GM12878 (cell line): Measurements from ENCODE around the gene CYP4Z1. TPM values are rescaled to one million over a fixed set of nuclear protein-coding genes. Genes with fewer than 3 reads are reported as not detected.

Experiments used
- ATAC-seq: fragments of 200-7000 bp; cut with Tn5 transposase; 3 replicates; pipeline ENCODE4 v1.9.1; 2020; ENCODE audit warnings: mild to moderate bottlenecking, moderate library complexity
- BruUV-seq: library from RNA; stranded (reverse); fragments of 400-500 nt; replicated peaks from 2 replicates; lab custom pipeline; 2021; lab: Mats Ljungman, UMichigan
- CTCF ChIA-PET: fragments of 300-600 bp; sonication (Branson Sonifier 250); formaldehyde crosslinking; extraction: SDS; loops from one replicate; lab custom pipeline; 2021; ENCODE audit warnings: inconsistent platforms; lab: Yijun Ruan, JAX
- POLR2A ChIA-PET: fragments of 350-600 bp; formaldehyde crosslinking; extraction: SDS; loops from one replicate; lab custom pipeline; 2021; ENCODE audit warnings: inconsistent platforms; lab: Charles Lee
- RAD21 ChIA-PET: fragments of 300-600 bp; sonication (Branson Sonifier 250); formaldehyde crosslinking; loops from one replicate; lab custom pipeline; 2023; ENCODE audit warnings: antibody characterized with exemption; ENCODE audit not compliant: unreplicated experiment; lab: Charles Lee
- SMC1A ChIA-PET: fragments of 300-600 bp; sonication (Branson Sonifier 250); formaldehyde crosslinking; loops from one replicate; lab custom pipeline; 2023; ENCODE audit not compliant: unreplicated experiment, uncharacterized antibody; lab: Charles Lee
- DNase-seq: peaks from one replicate; pipeline ENCODE4 v3.0.0-alpha.2; 2011; ENCODE audit warnings: low read depth, low spot score
- FAIRE-seq: peaks from 3 replicates; lab custom pipeline; 2011; peaks lifted over from hg19 to GRCh38; lab: Jason Lieb, UNC
- H2AFZ ChIP-seq: 2 replicates; pipeline ENCODE4 v1.6.0; 2011; ENCODE audit warnings: low read depth, low read length, control low read depth; ENCODE audit not compliant: control insufficient read depth
- H3K27ac ChIP-seq: 2 replicates; pipeline ENCODE4 v1.5.1; 2011; ENCODE audit warnings: control low read depth; ENCODE audit not compliant: control insufficient read depth, insufficient read depth
- H3K27me3 ChIP-seq, 2 experiments: replicated peaks in 1 of 2; 2 replicates each; pipeline versions ENCODE4 v1.6.0 to v1.6.1; 2011; ENCODE audit warnings: low read length in 1 of 2; ENCODE audit not compliant: control insufficient read depth in 2 of 2, insufficient read depth in 2 of 2
- H3K36me3 ChIP-seq, 2 experiments: 2 replicates each; pipeline ENCODE4 v1.5.1; 2011; ENCODE audit warnings: low read length in 1 of 2; ENCODE audit not compliant: control insufficient read depth in 2 of 2, insufficient read depth in 2 of 2
- H3K4me1 ChIP-seq: 2 replicates; pipeline ENCODE4 v1.6.1; 2011; ENCODE audit warnings: mild to moderate bottlenecking, low read length, moderate library complexity, mixed read lengths; ENCODE audit not compliant: control insufficient read depth, insufficient read depth
- H3K4me2 ChIP-seq: 2 replicates; pipeline ENCODE4 v1.6.0; 2011; ENCODE audit warnings: control low read depth; ENCODE audit not compliant: control insufficient read depth, insufficient read depth
- H3K4me3 ChIP-seq: fragments of 200-600 bp; sonication (generic); 2 replicates; pipeline ENCODE4 v1.5.1; 2016
- H3K79me2 ChIP-seq: 2 replicates; pipeline ENCODE4 v1.6.0; 2011; ENCODE audit warnings: low read length; ENCODE audit not compliant: control insufficient read depth, insufficient read depth
- H3K9ac ChIP-seq: 2 replicates; pipeline ENCODE4 v1.8.0; 2011; ENCODE audit warnings: low read length, control low read depth, mixed read lengths; ENCODE audit not compliant: control insufficient read depth, insufficient read depth
- H3K9me3 ChIP-seq: replicated peaks from 3 replicates; pipeline ENCODE4 v1.5.1; 2011; ENCODE audit warnings: mild to moderate bottlenecking, low read length; ENCODE audit not compliant: control insufficient read depth, insufficient read depth
- H4K20me1 ChIP-seq: 2 replicates; pipeline ENCODE4 v1.6.0; 2011; ENCODE audit not compliant: control insufficient read depth, insufficient read depth
- CBX5 ChIP-seq: sonication (generic); IDR thresholded peaks from 2 replicates; pipeline ENCODE4 v1.6.1; 2016; ENCODE audit warnings: low read depth, moderate library complexity, mild to moderate bottlenecking, inconsistent platforms
- CUX1 ChIP-seq: IDR thresholded peaks from 2 replicates; pipeline ENCODE4 v1.6.1; 2012; ENCODE audit warnings: improper control_type of control experiment, low read depth, low read length; ENCODE audit not compliant: insufficient replicate concordance
- EZH2 ChIP-seq: IDR thresholded peaks from 2 replicates; pipeline ENCODE4 v1.6.1; 2012; ENCODE audit warnings: low read depth, mild to moderate bottlenecking, control low read depth, inconsistent platforms, low read length, borderline replicate concordance; ENCODE audit not compliant: control insufficient read depth
- HDAC2 ChIP-seq: fragments of 200-600 bp; sonication (generic); IDR thresholded peaks from 2 replicates; pipeline ENCODE4 v1.6.1; 2017
- KDM1A ChIP-seq: fragments of 200-600 bp; sonication (generic); IDR thresholded peaks from 2 replicates; pipeline ENCODE4 v1.6.1; 2016; ENCODE audit warnings: borderline replicate concordance
- POLR2AphosphoS5 ChIP-seq: IDR thresholded peaks from 2 replicates; pipeline ENCODE4 v1.6.1; 2011; ENCODE audit warnings: mild to moderate bottlenecking, low read length, inconsistent platforms
- RELA ChIP-seq: fragments of 450-650 bp; IDR thresholded peaks from 2 replicates; pipeline ENCODE4 v1.8.0; 2014; ENCODE audit warnings: borderline replicate concordance; ENCODE audit not compliant: partially characterized antibody
- RELB ChIP-seq: fragments of 450-650 bp; IDR thresholded peaks from 2 replicates; pipeline ENCODE4 v1.6.1; 2017; ENCODE audit warnings: low read depth, mild to moderate bottlenecking, moderate library complexity
- SIX5 ChIP-seq: IDR thresholded peaks from 2 replicates; pipeline ENCODE4 v1.6.1; 2011; ENCODE audit warnings: mild to moderate bottlenecking, low read depth, low read length, moderate library complexity; ENCODE audit not compliant: severe bottlenecking
- STAT1 ChIP-seq: fragments of 450-650 bp; conservative IDR thresholded peaks from 2 replicates; pipeline ENCODE4 v1.6.1; 2014; ENCODE audit warnings: antibody characterized with exemption, mild to moderate bottlenecking
- ZBTB33 ChIP-seq: fragments of 450-650 bp; IDR thresholded peaks from 2 replicates; pipeline ENCODE4 v1.6.1; 2017; ENCODE audit warnings: mild to moderate bottlenecking
- ZNF592 ChIP-seq: fragments of 450-650 bp; IDR thresholded peaks from 2 replicates; pipeline ENCODE4 v1.6.1; 2017; ENCODE audit warnings: mild to moderate bottlenecking, moderate library complexity
- WGBS: methylation state at CpG from one replicate; pipeline ENCODE4 v1.1.6; 2016; ENCODE audit warnings: low lambda C conversion rate; ENCODE audit not compliant: insufficient replicate concordance, insufficient coverage; ENCODE audit errors: missing lambda C conversion rate; 5-methylcytosine and 5-hydroxymethylcytosine counted together
- in situ Hi-C: fragments of 300-500 bp; cut with MboI; formaldehyde crosslinking; loops from 9 replicates; pipeline ENCODE4 v1.14.3; 2018; ENCODE audit warnings: mixed read lengths
- intact Hi-C: fragments of 100-400 bp; cut with micrococcal nuclease; formaldehyde crosslinking; loops from one replicate; pipeline ENCODE4 v1.14.2; 2022; ENCODE audit not compliant: unreplicated experiment
- polyA plus RNA-seq, 11 experiments: library from polyadenylated mRNA; depleted of rRNA in 4 of 11; unstranded in 6 of 11; stranded (reverse) in 5 of 11; fragments of >200 nt; fragmentation: Nextera tagmentation in 4 of 11; fragmentation: Illumina TruSeq in 1 of 11; extraction: Ambion mirVana in 4 of 11; extraction: Trizol in 1 of 11; gene quantifications; 1 replicate in 1 of 11; 2 replicates in 10 of 11; pipeline versions ENCODE4 v1.2.1 to v1.2.3, GENCODE V29; 2011 to 2016; ENCODE audit warnings: inconsistent platforms in 2 of 11, missing spikeins in 2 of 11, low read depth in 1 of 11
- total RNA-seq, 4 experiments: library from RNA; depleted of rRNA in 3 of 4; stranded (reverse); fragments of >200 nt in 3 of 4; fragmentation: Illumina TruSeq in 1 of 4; extraction: Trizol in 1 of 4; gene quantifications; 2 replicates each; pipeline versions ENCODE4 v1.2.1 to v1.2.3, GENCODE V29; 2013 to 2021

The CYP4Z1 gene
- total and polyA plus RNA-seq, 10 of the 15 experiments (the other 5 are each of a cell fraction or from before 2014, with no cell fraction given) = not detected

GRCh38 chr1:47031059-47031458 lies 36.0 kb upstream of the CYP4Z1 start:
- no peak overlapping the region for H3K4me2 ChIP-seq
- TF ChIP-seq KDM1A (no peak), SIX5 (no peak), CUX1 (no peak), RELB (no peak), ZBTB33 (no peak), ZNF592 (no peak), EZH2 (no peak), RELA (no peak), STAT1 (no peak), CBX5 (no peak), HDAC2 (no peak), POLR2AphosphoS5 (no peak)

More at GRCh38 chr1:47031059-47031458, 36.0 kb upstream of the CYP4Z1 start:
- DNase-seq (no peak), ATAC-seq (no peak), FAIRE-seq (no peak)
- Histone ChIP-seq H3K27me3 (no peaks in the 10 kb centered on the region), H3K4me1 (no peaks in the 10 kb centered on the region), H3K27ac (no peak overlapping the region), H3K9ac (no peak overlapping the region), H3K9me3 (no peaks in the 10 kb centered on the region), H2AFZ (no peak overlapping the region), H3K4me3 (no peak overlapping the region), H3K36me3 (no peaks in the 10 kb centered on the region), H3K79me2 (no peaks in the 10 kb centered on the region), H4K20me1 (no peaks in the 10 kb centered on the region)
- in situ Hi-C loops = no loop called here
- POLR2A ChIA-PET = no interaction called here
- SMC1A ChIA-PET = no interaction called here
- BruUV-seq = no TSS peak
- intact Hi-C loops = no loop called here
- CTCF ChIA-PET = no interaction called here
- RAD21 ChIA-PET = no interaction called here
- 0% methylated on average over 3 of the region's 3 CpGs for WGBS
